WTC11 (cell line): ENCODE data around the gene RUVBL1. TPM values are rescaled to one million over a fixed set of nuclear protein-coding genes. Genes with fewer than 3 reads are reported as not detected.

Experiments
- ATAC-seq: fragments of 200-7000 bp; cut with Tn5 transposase; 2 replicates; pipeline ENCODE4 v1.10.0; 2021; ENCODE audit warnings: mild to moderate bottlenecking, moderate library complexity
- CTCF ChIA-PET: fragments of 300-600 bp; sonication (Branson Sonifier 250); formaldehyde crosslinking; loops from one replicate; lab custom pipeline; 2021; ENCODE audit warnings: antibody characterized with exemption; lab: Charles Lee
- POLR2A ChIA-PET: fragments of 350-600 bp; sonication (Branson Sonifier 250); formaldehyde crosslinking; loops from one replicate; lab custom pipeline; 2021; ENCODE audit warnings: antibody characterized with exemption; lab: Charles Lee
- DNase-seq: peaks from one replicate; pipeline ENCODE4 v3.0.0; 2021; ENCODE audit warnings: low spot score
- H3K27ac Mint-ChIP-seq: 2 replicates; pipeline ENCODE4 v1.8.0; 2021; ENCODE audit warnings: mixed read lengths
- H3K27me3 Mint-ChIP-seq: 2 replicates; pipeline ENCODE4 v1.8.0; 2021; ENCODE audit warnings: low read depth, mild to moderate bottlenecking, moderate library complexity, mixed read lengths
- H3K36me3 Mint-ChIP-seq: 2 replicates; pipeline ENCODE4 v1.8.0; 2021; ENCODE audit warnings: mixed read lengths
- H3K4me1 Mint-ChIP-seq: 2 replicates; pipeline ENCODE4 v1.8.0; 2022; ENCODE audit warnings: mixed read lengths
- H3K4me3 Mint-ChIP-seq: 2 replicates; pipeline ENCODE4 v1.8.0; 2021; ENCODE audit warnings: mild to moderate bottlenecking, moderate library complexity, mixed read lengths
- H3K9me3 Mint-ChIP-seq: 2 replicates; pipeline ENCODE4 v1.8.0; 2021; ENCODE audit warnings: mixed read lengths
- ATF1 ChIP-seq: sonication (generic); formaldehyde crosslinking; IDR thresholded peaks from 2 replicates; pipeline ENCODE4 v1.8.1; 2023; ENCODE audit warnings: mild to moderate bottlenecking, moderate library complexity, missing genetic modification reagents
- CREB1 ChIP-seq: sonication (generic); formaldehyde crosslinking; IDR thresholded peaks from 2 replicates; pipeline ENCODE4 v1.8.0; 2023; ENCODE audit warnings: mild to moderate bottlenecking, missing genetic modification reagents
- ESRRA ChIP-seq: sonication (generic); formaldehyde crosslinking; IDR thresholded peaks from 2 replicates; pipeline ENCODE4 v1.8.1; 2022; ENCODE audit warnings: mild to moderate bottlenecking, missing genetic modification reagents, borderline replicate concordance
- GRHL2 ChIP-seq: fragments of 250-450 bp; sonication (Bioruptor Pico); IDR thresholded peaks from 2 replicates; pipeline ENCODE4 v1.8.0; 2022; ENCODE audit warnings: mild to moderate bottlenecking, moderate library complexity; ENCODE audit not compliant: insufficient replicate concordance, severe bottlenecking
- GTF2I ChIP-seq: fragments of 250-450 bp; sonication (Bioruptor Pico); conservative IDR thresholded peaks from 2 replicates; pipeline ENCODE4 v1.4.0; 2021; ENCODE audit warnings: mild to moderate bottlenecking
- IRF2 ChIP-seq: sonication (generic); formaldehyde crosslinking; IDR thresholded peaks from 2 replicates; pipeline ENCODE4 v1.8.0; 2022; ENCODE audit warnings: low read depth, missing genetic modification reagents, borderline replicate concordance
- NR1H2 ChIP-seq: sonication (generic); formaldehyde crosslinking; IDR thresholded peaks from 2 replicates; pipeline ENCODE4 v1.9.0; 2021; ENCODE audit warnings: mild to moderate bottlenecking, moderate library complexity, missing genetic modification reagents
- OVOL2 ChIP-seq: fragments of 250-450 bp; sonication (Bioruptor Pico); IDR thresholded peaks from 2 replicates; pipeline ENCODE4 v1.9.0; 2021; ENCODE audit warnings: mild to moderate bottlenecking, borderline replicate concordance
- RELA ChIP-seq: sonication (generic); formaldehyde crosslinking; IDR thresholded peaks from 2 replicates; pipeline ENCODE4 v1.8.1; 2022; ENCODE audit warnings: missing genetic modification reagents, mild to moderate bottlenecking, borderline replicate concordance
- RORB ChIP-seq: fragments of 250-450 bp; sonication (Bioruptor Pico); IDR thresholded peaks from 2 replicates; pipeline ENCODE4 v1.9.0; 2021; ENCODE audit warnings: mild to moderate bottlenecking
- TEAD1 ChIP-seq: sonication (generic); formaldehyde crosslinking; IDR thresholded peaks from 2 replicates; pipeline ENCODE4 v1.8.0; 2022; ENCODE audit warnings: mild to moderate bottlenecking, missing genetic modification reagents
- TEAD4 ChIP-seq: sonication (generic); formaldehyde crosslinking; IDR thresholded peaks from 2 replicates; pipeline ENCODE4 v1.8.0; 2022; ENCODE audit warnings: mild to moderate bottlenecking, missing genetic modification reagents
- ZNF121 ChIP-seq: sonication (generic); formaldehyde crosslinking; IDR thresholded peaks from 2 replicates; pipeline ENCODE4 v1.8.0; 2023; ENCODE audit warnings: missing genetic modification reagents
- ZNF138 ChIP-seq: sonication (generic); formaldehyde crosslinking; conservative IDR thresholded peaks from 2 replicates; pipeline ENCODE4 v1.8.1; 2022; ENCODE audit warnings: mild to moderate bottlenecking, moderate library complexity, missing genetic modification reagents
- ZNF263 ChIP-seq: sonication (generic); formaldehyde crosslinking; IDR thresholded peaks from 2 replicates; pipeline ENCODE4 v1.8.1; 2022; ENCODE audit warnings: low read depth, mild to moderate bottlenecking, moderate library complexity, missing genetic modification reagents
- ZNF317 ChIP-seq: sonication (generic); formaldehyde crosslinking; IDR thresholded peaks from 2 replicates; pipeline ENCODE4 v1.8.1; 2023; ENCODE audit warnings: low read depth, mild to moderate bottlenecking, moderate library complexity, missing genetic modification reagents, borderline replicate concordance
- ZNF396 ChIP-seq: fragments of 250-450 bp; sonication (Bioruptor Pico); IDR thresholded peaks from 2 replicates; pipeline ENCODE4 v1.8.0; 2021; ENCODE audit warnings: mild to moderate bottlenecking, moderate library complexity, borderline replicate concordance
- total RNA-seq: library from RNA; stranded (reverse); gene quantifications from 3 replicates; pipeline ENCODE4 v1.2.3, GENCODE V29; 2021
- TF ChIP-seq, protein P1 (sequence below): fragments of 250-450 bp; sonication (Bioruptor Pico); IDR thresholded peaks from 2 replicates; pipeline ENCODE4 v1.9.0; 2021; ENCODE audit warnings: mild to moderate bottlenecking
- TF ChIP-seq, protein P2 (sequence below): sonication (generic); formaldehyde crosslinking; IDR thresholded peaks from 2 replicates; pipeline ENCODE4 v1.8.1; 2023; ENCODE audit warnings: mild to moderate bottlenecking, missing genetic modification reagents
- TF ChIP-seq, protein P3 (sequence below): sonication (generic); formaldehyde crosslinking; IDR thresholded peaks from 2 replicates; pipeline ENCODE4 v1.8.1; 2022; ENCODE audit warnings: low read depth, missing genetic modification reagents, borderline replicate concordance
- TF ChIP-seq, protein P4 (sequence below): sonication (generic); formaldehyde crosslinking; IDR thresholded peaks from 2 replicates; pipeline ENCODE4 v1.8.0; 2022; ENCODE audit warnings: mild to moderate bottlenecking, missing genetic modification reagents
- TF ChIP-seq, protein P5 (sequence below): sonication (generic); formaldehyde crosslinking; IDR thresholded peaks from 2 replicates; pipeline ENCODE4 v1.8.0; 2023; ENCODE audit warnings: missing genetic modification reagents, mild to moderate bottlenecking, borderline replicate concordance
- TF ChIP-seq, protein P6 (sequence below): fragments of 200-600 bp; IDR thresholded peaks from 2 replicates; pipeline ENCODE4 v1.8.0; 2022; ENCODE audit warnings: antibody characterized with exemption

The RUVBL1 gene
- total RNA-seq, 1 experiment from 2014 or later, result 118 TPM

DNA sequence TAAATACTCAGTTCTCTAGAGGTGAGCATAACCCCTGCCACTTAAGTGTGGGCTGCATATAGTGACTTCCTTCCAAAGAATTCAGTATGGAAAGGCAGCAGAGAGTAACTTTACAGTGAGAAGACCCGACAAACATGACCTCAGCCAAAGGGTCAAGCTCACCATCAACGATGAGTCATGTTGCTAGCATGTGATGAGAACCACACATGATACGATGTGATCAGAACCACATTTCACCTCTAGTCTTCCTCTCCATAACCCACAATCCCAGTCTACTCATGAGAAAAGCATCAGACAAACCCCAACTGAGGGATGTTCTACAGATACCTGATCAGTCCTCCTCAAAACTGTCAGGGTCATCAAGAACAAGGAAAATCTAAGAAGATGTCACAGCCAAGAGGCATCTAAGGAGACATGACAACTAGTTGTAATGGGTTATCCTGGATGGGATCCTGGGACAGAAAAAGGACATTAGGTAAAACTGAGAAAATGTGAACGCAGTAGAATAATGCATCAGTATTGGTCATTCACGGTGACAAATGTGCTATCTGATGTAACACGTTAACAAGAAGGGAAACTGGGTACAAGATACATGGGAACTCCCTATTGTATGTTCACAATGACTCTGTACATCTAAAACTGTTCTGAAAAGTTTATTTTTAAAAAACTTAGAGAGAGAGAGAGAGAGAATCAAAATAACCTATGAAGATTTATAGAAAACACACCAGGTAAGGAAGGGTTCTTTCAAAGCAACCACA lies 43.1 kb downstream of the RUVBL1 start:
- TF ChIP-seq IRF2 (CRISPR knock-in tag) (no peak), RORB (CRISPR knock-in tag) (no peak), GTF2I (CRISPR knock-in tag) (no peak), OVOL2 (CRISPR knock-in tag) (no peak), TEAD1 (CRISPR knock-in tag) (no peak), ZNF138 (no peak), ZNF396 (no peak), ATF1 (CRISPR knock-in tag) (no peak), RELA (CRISPR knock-in tag) (no peak), ZNF121 (CRISPR knock-in tag) (no peak), NR1H2 (no peak), TEAD4 (CRISPR knock-in tag) (no peak)
- TF ChIP-seq, protein P1, sequence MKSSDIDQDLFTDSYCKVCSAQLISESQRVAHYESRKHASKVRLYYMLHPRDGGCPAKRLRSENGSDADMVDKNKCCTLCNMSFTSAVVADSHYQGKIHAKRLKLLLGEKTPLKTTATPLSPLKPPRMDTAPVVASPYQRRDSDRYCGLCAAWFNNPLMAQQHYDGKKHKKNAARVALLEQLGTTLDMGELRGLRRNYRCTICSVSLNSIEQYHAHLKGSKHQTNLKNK (CRISPR knock-in tag), result no peak
- TF ChIP-seq, protein P2, sequence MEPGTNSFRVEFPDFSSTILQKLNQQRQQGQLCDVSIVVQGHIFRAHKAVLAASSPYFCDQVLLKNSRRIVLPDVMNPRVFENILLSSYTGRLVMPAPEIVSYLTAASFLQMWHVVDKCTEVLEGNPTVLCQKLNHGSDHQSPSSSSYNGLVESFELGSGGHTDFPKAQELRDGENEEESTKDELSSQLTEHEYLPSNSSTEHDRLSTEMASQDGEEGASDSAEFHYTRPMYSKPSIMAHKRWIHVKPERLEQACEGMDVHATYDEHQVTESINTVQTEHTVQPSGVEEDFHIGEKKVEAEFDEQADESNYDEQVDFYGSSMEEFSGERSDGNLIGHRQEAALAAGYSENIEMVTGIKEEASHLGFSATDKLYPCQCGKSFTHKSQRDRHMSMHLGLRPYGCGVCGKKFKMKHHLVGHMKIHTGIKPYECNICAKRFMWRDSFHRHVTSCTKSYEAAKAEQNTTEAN (CRISPR knock-in tag), result no peak
- TF ChIP-seq, protein P3, sequence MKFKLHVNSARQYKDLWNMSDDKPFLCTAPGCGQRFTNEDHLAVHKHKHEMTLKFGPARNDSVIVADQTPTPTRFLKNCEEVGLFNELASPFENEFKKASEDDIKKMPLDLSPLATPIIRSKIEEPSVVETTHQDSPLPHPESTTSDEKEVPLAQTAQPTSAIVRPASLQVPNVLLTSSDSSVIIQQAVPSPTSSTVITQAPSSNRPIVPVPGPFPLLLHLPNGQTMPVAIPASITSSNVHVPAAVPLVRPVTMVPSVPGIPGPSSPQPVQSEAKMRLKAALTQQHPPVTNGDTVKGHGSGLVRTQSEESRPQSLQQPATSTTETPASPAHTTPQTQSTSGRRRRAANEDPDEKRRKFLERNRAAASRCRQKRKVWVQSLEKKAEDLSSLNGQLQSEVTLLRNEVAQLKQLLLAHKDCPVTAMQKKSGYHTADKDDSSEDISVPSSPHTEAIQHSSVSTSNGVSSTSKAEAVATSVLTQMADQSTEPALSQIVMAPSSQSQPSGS (CRISPR knock-in tag), result no peak
- TF ChIP-seq, protein P4, sequence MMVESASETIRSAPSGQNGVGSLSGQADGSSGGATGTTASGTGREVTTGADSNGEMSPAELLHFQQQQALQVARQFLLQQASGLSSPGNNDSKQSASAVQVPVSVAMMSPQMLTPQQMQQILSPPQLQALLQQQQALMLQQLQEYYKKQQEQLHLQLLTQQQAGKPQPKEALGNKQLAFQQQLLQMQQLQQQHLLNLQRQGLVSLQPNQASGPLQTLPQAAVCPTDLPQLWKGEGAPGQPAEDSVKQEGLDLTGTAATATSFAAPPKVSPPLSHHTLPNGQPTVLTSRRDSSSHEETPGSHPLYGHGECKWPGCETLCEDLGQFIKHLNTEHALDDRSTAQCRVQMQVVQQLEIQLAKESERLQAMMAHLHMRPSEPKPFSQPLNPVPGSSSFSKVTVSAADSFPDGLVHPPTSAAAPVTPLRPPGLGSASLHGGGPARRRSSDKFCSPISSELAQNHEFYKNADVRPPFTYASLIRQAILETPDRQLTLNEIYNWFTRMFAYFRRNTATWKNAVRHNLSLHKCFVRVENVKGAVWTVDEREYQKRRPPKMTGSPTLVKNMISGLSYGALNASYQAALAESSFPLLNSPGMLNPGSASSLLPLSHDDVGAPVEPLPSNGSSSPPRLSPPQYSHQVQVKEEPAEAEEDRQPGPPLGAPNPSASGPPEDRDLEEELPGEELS, result no peak
- peaks cover 6% of the 10 kb centered on the region; the same call in 1 of the 2 replicates for H3K4me1 Mint-ChIP-seq
- ATAC-seq (no peak), DNase-seq (no peak)
- ChIA-PET POLR2A (no interaction called here), CTCF (no interaction called here)
- no peak overlapping the region for H3K4me3 Mint-ChIP-seq
- H3K27ac Mint-ChIP-seq, result no peak overlapping the region
- H3K36me3 Mint-ChIP-seq, result peaks cover 54% of the 10 kb centered on the region
- H3K9me3 Mint-ChIP-seq, result no peaks in the 10 kb centered on the region
- no peaks in the 10 kb centered on the region; the same call in 1 of the 2 replicates for H3K27me3 Mint-ChIP-seq

DNA sequence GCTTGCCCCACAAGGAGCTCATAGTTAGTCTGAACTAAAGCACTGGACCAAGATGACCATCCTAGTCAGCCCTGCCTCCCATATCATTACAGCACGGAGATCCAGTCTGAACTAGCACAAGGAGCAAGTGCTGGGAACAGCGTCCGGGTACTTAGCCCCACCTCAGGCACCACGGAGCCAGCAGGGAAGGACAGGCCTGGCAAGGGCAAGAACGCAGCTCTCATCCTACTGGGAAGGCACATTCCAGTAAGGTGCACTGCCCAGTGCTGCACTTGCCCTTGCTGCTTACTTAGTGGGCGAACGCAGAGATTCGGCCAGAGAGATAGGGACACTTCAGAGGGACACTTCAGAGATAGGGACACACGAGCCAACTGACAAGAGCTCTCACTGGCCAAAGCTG lies 43.8 kb downstream of the RUVBL1 start:
- H3K4me3 Mint-ChIP-seq, result no peak overlapping the region
- peaks cover 11% of the 10 kb centered on the region for H3K4me1 Mint-ChIP-seq
- POLR2A ChIA-PET, result no interaction called here
- peaks cover 48% of the 10 kb centered on the region for H3K36me3 Mint-ChIP-seq
- DNase-seq, result no peak
- no peak for TF ChIP-seq ESRRA (CRISPR knock-in tag)
- no peak for TF ChIP-seq NR1H2
- no peak for TF ChIP-seq ZNF121 (CRISPR knock-in tag)
- no peak for TF ChIP-seq ZNF263
- TF ChIP-seq ZNF317 (CRISPR knock-in tag), result no peak
- no peak for TF ChIP-seq RORB (CRISPR knock-in tag)
- TF ChIP-seq, protein P5, sequence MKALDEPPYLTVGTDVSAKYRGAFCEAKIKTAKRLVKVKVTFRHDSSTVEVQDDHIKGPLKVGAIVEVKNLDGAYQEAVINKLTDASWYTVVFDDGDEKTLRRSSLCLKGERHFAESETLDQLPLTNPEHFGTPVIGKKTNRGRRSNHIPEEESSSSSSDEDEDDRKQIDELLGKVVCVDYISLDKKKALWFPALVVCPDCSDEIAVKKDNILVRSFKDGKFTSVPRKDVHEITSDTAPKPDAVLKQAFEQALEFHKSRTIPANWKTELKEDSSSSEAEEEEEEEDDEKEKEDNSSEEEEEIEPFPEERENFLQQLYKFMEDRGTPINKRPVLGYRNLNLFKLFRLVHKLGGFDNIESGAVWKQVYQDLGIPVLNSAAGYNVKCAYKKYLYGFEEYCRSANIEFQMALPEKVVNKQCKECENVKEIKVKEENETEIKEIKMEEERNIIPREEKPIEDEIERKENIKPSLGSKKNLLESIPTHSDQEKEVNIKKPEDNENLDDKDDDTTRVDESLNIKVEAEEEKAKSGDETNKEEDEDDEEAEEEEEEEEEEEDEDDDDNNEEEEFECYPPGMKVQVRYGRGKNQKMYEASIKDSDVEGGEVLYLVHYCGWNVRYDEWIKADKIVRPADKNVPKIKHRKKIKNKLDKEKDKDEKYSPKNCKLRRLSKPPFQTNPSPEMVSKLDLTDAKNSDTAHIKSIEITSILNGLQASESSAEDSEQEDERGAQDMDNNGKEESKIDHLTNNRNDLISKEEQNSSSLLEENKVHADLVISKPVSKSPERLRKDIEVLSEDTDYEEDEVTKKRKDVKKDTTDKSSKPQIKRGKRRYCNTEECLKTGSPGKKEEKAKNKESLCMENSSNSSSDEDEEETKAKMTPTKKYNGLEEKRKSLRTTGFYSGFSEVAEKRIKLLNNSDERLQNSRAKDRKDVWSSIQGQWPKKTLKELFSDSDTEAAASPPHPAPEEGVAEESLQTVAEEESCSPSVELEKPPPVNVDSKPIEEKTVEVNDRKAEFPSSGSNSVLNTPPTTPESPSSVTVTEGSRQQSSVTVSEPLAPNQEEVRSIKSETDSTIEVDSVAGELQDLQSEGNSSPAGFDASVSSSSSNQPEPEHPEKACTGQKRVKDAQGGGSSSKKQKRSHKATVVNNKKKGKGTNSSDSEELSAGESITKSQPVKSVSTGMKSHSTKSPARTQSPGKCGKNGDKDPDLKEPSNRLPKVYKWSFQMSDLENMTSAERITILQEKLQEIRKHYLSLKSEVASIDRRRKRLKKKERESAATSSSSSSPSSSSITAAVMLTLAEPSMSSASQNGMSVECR, result no peak
- no peak for TF ChIP-seq GRHL2
- TF ChIP-seq CREB1 (CRISPR knock-in tag), result no peak
- TF ChIP-seq, protein P6, sequence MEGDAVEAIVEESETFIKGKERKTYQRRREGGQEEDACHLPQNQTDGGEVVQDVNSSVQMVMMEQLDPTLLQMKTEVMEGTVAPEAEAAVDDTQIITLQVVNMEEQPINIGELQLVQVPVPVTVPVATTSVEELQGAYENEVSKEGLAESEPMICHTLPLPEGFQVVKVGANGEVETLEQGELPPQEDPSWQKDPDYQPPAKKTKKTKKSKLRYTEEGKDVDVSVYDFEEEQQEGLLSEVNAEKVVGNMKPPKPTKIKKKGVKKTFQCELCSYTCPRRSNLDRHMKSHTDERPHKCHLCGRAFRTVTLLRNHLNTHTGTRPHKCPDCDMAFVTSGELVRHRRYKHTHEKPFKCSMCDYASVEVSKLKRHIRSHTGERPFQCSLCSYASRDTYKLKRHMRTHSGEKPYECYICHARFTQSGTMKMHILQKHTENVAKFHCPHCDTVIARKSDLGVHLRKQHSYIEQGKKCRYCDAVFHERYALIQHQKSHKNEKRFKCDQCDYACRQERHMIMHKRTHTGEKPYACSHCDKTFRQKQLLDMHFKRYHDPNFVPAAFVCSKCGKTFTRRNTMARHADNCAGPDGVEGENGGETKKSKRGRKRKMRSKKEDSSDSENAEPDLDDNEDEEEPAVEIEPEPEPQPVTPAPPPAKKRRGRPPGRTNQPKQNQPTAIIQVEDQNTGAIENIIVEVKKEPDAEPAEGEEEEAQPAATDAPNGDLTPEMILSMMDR, result no peak
- TF ChIP-seq, all 79 proteins: peak for 0
- Mint-ChIP-seq H3K9me3 (no peaks in the 10 kb centered on the region), H3K27ac (no peak overlapping the region), H3K27me3 (no peaks in the 10 kb centered on the region; the same call in 1 of the 2 replicates)
- CTCF ChIA-PET, result interaction anchor here (4.7 kb wide), 1 partner anchor 14 kb away, joined by 34 read pairs; no protein-coding TSS in a partner anchor
- ATAC-seq, result no peak
